HG02938 (cell line): ENCODE data around the gene SLC25A40.
"Not testable (repeated sequence)": the region's sequence is repeated elsewhere in the genome, so short reads cannot be mapped to it uniquely, and the experiment has no call there.

Source experiments
- ATAC-seq: cut with Tn5 transposase; IDR thresholded peaks from one replicate; pipeline ENCODE4 v1.9.1; 2021; ENCODE audit warnings: mild to moderate bottlenecking, moderate library complexity; ENCODE audit not compliant: unreplicated experiment

The SLC25A40 gene

GRCh38 chr7:87872346-87872745 is 3.8 kb downstream of the SLC25A40 start:
- no peak for ATAC-seq

GRCh38 chr7:87870471-87870870 is 5.7 kb downstream of the SLC25A40 start:
- ATAC-seq: no peak

GRCh38 chr7:87866533-87866932 is 9.6 kb downstream of the SLC25A40 start:
- not testable (repeated sequence) for ATAC-seq

GRCh38 chr7:87866089-87866488 is 10.1 kb downstream of the SLC25A40 start:
- no peak for ATAC-seq

DNA sequence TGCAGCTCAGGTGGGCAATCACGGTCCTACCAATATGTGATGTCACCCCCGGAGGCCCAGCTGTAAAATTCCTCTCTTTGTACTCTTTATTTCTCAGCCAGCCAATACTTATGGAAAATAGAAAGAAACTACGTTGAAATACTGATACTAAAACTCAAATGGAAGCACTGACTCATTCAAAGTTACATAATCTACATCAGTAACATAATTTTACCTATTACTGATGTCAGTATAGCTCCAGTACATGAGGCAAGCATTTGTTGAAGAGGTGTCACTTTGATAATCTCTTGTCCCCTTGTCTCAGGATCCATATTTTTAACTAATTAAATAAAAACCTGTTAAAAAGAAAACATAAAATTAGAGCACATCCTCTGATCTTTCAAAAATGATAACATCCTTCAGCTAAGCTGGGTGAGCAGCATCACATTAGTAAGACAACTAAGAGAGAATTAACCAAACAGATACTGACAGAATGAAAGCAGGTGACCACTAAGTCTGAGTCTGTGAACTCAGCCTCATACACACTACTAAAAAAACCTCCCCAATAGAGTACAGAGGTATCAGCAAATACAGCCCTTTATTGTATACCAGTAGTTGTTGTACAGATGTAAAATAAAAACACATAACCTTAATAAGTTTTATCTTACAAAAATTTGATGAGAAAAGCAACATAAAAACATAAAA is 17.6 kb downstream of the SLC25A40 start:
- no peak for ATAC-seq

DNA sequence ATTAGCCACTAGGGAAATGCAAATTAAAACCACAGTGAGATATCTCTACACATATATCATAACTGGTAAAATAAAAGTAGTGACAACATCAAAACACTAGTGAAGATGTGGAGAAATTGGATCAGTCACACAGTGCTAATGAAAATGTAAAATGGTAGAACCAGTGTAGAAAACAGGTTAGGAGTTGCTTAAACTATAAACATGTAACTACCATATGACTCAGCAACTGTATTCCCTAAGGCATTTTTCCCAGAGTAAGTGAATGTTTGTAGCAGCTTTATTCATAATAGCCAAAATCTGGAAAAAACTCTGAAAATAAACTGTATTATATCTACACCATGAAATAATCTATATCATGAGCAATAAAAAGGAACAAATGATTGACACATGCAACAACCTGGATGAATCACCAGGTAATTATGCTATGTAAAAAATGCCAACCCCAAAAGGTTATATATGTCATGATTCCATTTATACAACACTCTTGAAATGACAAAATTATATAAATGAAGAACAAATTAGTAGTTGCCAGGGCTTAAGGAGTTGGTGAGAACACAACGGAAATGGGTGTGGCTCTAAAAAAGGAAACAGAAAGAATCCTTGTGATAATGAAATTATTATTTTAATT is 22.8 kb downstream of the SLC25A40 start:
- no peak for ATAC-seq

GRCh38 chr7:87852306-87852705 is 23.9 kb downstream of the SLC25A40 start:
- no peak for ATAC-seq

DNA sequence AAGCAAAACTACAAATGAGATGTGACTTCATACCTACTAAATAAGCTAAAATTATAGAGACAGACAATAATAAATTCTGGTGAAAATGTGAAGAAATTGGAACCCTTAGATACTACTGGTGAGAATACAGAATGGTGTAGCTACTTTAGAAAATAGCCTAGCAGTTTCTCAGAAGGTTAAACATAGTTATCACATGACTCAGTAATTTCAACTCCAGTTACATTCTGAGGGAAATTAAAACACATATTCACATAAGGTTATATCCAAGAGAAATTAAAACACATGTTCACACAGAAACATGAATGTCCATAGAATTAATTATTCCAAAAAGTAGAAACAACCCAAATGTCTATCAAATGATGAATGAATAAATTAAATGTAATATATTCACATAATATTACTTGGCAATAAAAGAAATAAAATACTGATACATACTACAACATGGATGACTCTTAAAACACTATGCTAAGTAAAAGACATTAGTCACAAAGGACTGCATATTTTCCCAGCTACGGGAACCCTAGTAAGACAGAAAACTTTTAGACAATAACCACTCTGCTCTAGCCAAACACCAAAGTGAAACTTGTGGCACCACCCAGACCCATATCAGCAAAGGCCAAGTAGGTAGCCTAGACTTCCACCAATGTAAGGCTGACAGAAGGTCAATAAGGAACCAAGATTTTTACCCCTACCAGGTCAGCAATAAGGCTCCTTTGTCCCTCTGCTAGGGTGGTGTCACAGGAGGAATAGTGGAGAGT is 25.1 kb downstream of the SLC25A40 start:
- no peak for ATAC-seq

DNA sequence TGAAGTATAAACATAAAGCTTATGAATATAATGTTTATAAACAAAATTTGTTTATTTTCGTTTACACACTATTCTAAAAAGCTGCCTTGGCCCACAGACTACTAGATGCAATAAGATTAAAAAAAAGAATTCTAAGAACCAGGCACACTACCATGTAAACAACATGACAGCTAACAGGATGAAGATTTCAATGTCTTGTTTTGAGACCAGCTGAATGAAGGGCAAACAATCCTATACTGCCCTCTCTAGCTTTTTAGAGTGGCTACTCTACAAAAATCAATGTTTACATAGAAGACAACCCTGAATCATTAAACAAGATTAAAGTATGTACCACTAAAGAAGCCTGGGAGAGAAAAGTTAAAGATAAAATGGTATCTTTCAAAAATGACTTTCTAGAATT is 38.6 kb downstream of the SLC25A40 start:
- no peak for ATAC-seq

DNA sequence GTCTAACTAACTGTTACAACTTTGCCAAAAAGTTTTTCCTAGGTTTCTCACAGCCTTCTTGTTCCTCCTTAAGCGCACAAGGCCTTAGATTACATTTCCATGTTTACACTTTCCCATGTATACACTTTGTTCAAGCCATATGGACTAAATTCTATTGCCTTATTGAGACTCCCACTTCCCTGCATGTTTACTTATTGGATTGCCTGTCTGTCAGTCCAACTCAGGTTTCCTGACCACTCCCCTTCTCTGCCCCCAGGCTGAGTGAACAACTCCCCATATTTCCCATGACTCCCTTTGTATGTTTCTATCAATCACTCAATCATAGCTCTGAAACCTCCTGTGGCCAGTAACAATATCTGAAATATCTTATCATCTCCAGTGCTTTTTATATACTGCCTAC is 43.0 kb downstream of the SLC25A40 start:
- ATAC-seq: no peak

DNA sequence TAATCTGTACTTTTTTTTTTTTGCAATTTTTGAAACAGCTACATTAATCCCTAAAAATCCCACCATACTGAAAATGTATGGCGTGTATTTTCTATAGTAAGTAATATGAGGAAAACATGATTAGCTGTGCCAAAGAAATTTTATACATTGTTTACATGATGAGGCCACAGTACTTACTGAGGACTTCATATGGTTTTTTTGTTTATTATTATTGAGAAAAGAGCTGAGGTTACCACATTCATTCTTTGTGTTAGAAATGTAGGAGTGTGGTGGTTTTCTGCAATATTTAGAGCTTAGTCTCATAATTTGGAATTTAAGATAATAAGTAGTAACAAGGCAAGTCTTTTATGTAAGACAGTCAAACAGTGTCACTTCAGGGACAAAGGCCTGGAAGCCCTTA is 45.1 kb downstream of the SLC25A40 start:
- ATAC-seq: no peak

- ATAC-seq: not testable (repeated sequence)
Observed at GRCh38 chr7:87828383-87828782, 47.8 kb downstream of the SLC25A40 start.

GRCh38 chr7:87825369-87825768 is 50.8 kb downstream of the SLC25A40 start:
- ATAC-seq: not testable (repeated sequence)

- not testable (repeated sequence) for ATAC-seq
Observed at GRCh38 chr7:87822056-87822455, 54.1 kb downstream of the SLC25A40 start.

DNA sequence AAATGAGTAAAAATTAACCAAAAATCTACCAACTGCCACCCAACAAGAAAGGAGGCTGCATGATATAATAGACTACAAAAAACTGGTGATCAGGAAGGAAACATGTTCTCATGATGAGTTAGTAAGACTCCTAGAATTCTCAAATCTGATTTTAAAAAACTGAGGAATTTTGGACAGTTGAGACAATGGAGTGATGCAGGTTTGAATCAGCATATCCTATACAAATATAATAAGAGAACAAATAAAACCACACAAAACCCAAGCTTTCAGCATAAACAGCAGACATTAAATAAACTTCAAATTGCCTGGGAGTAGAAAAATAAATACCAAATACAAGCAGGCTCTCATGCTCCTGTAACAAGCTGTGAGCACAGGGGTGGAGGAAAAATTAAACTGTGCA is 57.8 kb downstream of the SLC25A40 start:
- ATAC-seq: no peak

DNA sequence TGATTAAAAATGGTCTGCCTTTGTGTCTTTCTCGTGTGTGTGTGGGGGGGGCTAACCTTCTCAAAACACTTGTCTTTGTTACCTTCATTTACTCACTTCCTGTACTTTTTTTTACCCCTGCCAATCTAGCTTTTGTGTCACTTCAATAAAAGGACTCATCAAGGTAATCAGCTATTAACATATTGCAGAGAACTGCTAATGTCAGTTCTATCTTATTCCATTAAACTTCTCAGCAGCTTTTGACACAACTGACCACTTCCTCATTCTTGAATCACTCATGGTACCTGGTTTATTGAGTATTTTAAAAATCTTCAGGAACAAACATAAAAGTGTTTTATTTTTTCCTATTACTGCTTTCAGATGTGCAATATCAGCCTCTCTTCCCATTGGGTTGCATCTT is 59.8 kb downstream of the SLC25A40 start:
- peak; percentile 61 for ATAC-seq

DNA sequence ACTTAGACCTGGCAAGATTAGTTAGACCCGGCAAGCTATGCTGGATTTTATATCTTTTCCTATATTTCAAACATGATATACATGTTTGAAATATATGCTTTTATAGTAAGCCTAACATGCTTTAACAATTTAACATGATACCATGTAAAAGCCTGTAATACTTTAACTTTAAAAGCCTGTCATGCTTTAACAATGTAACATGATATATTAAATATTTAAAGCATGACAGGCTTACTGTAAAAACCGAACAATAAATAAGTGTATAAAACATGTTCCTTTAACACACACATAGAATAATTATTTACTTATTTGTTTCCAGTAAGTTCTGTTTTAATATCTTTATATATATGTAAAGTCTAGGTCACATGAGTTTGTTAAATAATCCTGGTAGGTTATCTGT is 65.4 kb downstream of the SLC25A40 start:
- no peak for ATAC-seq

- no peak for ATAC-seq
Observed at GRCh38 chr7:87810130-87810529, 66.0 kb downstream of the SLC25A40 start.

GRCh38 chr7:87806150-87806549 is 70.0 kb downstream of the SLC25A40 start:
- no peak for ATAC-seq

DNA sequence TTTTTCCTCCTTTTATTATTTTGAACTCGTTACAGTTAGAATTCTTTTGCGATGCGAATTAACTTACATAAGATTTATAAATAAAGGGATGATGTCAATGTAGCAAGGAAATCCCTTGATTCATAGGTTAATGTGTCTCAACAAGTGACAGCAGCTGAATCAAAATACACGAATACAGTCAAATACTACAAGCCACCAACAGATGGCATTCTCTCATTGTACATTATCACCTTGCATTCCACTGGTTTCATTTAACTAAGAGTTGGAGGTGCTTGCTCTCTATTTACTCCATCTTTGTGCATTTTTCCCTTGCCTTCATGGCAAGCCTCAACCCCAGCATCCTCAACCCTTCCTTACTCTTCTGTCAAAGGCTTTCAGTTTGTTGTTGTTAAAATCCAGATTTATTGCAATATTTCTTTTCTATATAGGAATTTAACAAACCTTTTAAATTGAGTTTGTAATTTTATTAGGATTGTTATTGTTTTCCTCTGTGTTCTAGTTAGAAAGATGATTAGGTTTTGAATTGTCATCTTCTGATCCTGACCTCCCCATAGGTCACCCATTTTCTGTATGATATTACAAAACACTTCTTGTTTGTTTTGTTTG is 78.3 kb downstream of the SLC25A40 start:
- ATAC-seq: peak; percentile 84

DNA sequence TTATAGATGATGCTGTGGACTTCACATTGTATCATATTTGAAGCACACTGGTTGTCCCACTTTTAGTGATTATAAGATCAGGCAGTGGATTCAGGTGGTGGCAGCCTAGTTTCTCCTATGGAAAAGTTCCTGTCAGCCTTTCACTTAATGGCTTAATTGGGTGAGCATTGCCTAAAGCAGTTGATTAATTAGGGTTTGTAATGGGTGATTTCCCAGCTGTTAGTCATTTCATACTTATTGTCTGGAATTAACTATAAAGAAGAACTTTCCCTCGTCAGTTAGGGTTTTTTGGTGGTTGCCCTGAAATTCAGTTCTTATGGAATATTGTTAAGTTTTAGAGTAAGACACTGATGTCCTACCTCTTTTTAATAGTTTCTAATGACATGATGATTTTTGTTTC is 78.8 kb downstream of the SLC25A40 start:
- ATAC-seq: no peak
